Measurements from ENCODE around the gene MPP1. TPM values are rescaled to one million over a fixed set of nuclear protein-coding genes. Genes with fewer than 3 reads are reported as not detected.

MPP1 gene
- total and polyA plus RNA-seq, 9 of the 15 experiments (the other 6 are each of a cell fraction or from before 2014, with no cell fraction given) = 227 to 395 (median 283) TPM

DNA sequence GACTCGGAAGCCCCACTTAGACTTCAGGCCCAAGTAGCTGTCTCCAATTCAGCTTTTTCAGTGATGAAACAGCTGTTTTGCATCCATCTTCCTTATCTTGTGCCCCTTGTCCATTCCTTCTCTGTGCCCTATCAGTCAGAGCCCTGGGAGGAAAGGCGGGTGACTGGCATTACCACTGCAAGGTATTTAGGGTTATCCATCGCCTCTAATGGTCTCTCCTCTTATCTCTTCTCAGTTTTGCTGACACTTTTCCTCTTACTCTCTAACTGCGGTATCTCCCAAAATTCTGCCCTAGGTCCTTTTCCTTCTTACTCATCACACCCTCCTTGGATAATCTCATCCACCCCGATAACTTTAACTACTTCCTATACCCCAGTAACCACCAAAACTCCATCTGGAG lies 68.1 kb downstream of the MPP1 start:
- intact Hi-C loops (cut with micrococcal nuclease) = no loop called here
- Histone ChIP-seq H3K9me3 (replicated peaks; ENCODE audit: control insufficient read depth, insufficient read depth, low read depth, low read length) (no peaks in the 10 kb centered on the region), H3K79me2 (ENCODE audit: control insufficient read depth, insufficient read depth, low read length) (peaks cover 94% of the 10 kb centered on the region), H3K36me3 (ENCODE audit: control insufficient read depth, insufficient read depth, low read length) (peaks cover 19% of the 10 kb centered on the region; the same call in 2 of the 3 replicates), H3K4me3 (no peak overlapping the region), H3K9ac (ENCODE audit: insufficient read depth in 1 of 2, low read depth in 2 of 2, low read length in 2 of 2) (no peak overlapping the region), H3K4me2 (ENCODE audit: insufficient read depth, low read length) (no peak overlapping the region), H3K9me1 (ENCODE audit: control insufficient read depth, insufficient read depth, low read length) (no peaks in the 10 kb centered on the region), H2AFZ (ENCODE audit: low read depth, low read length) (no peak overlapping the region), H3K27ac (ENCODE audit: extremely low read depth, low read depth, low read length) (no peak overlapping the region; the same call in 2 of the 3 replicates), H3K4me1 (replicated peaks in 1 of 2; ENCODE audit: control insufficient read depth in 2 of 2, insufficient read depth in 2 of 2, low read length in 2 of 2) (peaks cover 4 to 49% of the 10 kb centered on the region in 2 experiments; a peak in 4 of 5 replicates), H4K20me1 (replicated peaks; ENCODE audit: control insufficient read depth, insufficient read depth, low read length) (no peaks in the 10 kb centered on the region), H3K27me3 (ENCODE audit: control insufficient read depth in 2 of 2, insufficient read depth in 2 of 2, low read length in 2 of 2) (no peaks in the 10 kb centered on the region)
- FAIRE-seq (no peak), ATAC-seq (no peak), DNase-seq (ENCODE audit: extremely low read depth in 1 of 4, low spot score in 3 of 4) (no peak)
- no peak for TF ChIP-seq EGR1 (conservative IDR thresholded peaks at IDR 0.05)
- TF ChIP-seq ZNF318 (IDR thresholded peaks at IDR 0.05; ENCODE audit: borderline replicate concordance in 1 of 2, low read depth in 1 of 2) = no peak
- no peak for TF ChIP-seq BHLHE40 (IDR thresholded peaks at IDR 0.05; ENCODE audit: low read length)
- no peak for TF ChIP-seq ZBTB33 (CRISPR knock-in tag; IDR thresholded peaks at IDR 0.05)
- no peak for TF ChIP-seq PKNOX1 (IDR thresholded peaks at IDR 0.05)
- TF ChIP-seq CBFA2T3 (IDR thresholded peaks at IDR 0.05) = no peak
- no peak for TF ChIP-seq FOXA1 (IDR thresholded peaks at IDR 0.05; ENCODE audit: borderline replicate concordance)
- no peak for TF ChIP-seq NFYB (IDR thresholded peaks at IDR 0.05; ENCODE audit: extremely low read depth, insufficient read length)
- TF ChIP-seq ZC3H8 (IDR thresholded peaks at IDR 0.05) = no peak
- TF ChIP-seq, protein P1, sequence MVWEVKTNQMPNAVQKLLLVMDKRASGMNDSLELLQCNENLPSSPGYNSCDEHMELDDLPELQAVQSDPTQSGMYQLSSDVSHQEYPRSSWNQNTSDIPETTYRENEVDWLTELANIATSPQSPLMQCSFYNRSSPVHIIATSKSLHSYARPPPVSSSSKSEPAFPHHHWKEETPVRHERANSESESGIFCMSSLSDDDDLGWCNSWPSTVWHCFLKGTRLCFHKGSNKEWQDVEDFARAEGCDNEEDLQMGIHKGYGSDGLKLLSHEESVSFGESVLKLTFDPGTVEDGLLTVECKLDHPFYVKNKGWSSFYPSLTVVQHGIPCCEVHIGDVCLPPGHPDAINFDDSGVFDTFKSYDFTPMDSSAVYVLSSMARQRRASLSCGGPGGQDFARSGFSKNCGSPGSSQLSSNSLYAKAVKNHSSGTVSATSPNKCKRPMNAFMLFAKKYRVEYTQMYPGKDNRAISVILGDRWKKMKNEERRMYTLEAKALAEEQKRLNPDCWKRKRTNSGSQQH (CRISPR knock-in tag; IDR thresholded peaks at IDR 0.05) = no peak
- in situ Hi-C loops (cut with MboI) = loop anchor here (25.0 kb wide), 1 partner anchor 150 kb away; the partner anchor contains the start of gene CTAG1A
- ChIA-PET CTCF (ENCODE audit: low intra/inter-chr PET ratio) (no interaction called here), POLR2A (interaction anchor here (0.6 to 1.2 kb wide), 2 partner anchors 10 to 19 kb away, joined by 3 to 4 read pairs; no protein-coding TSS in a partner anchor)
- BruUV-seq (replicated peaks) = no TSS peak
- 73% methylated on average over 5 of the region's 5 CpGs for WGBS (ENCODE audit: insufficient coverage, low coverage, missing lambda C conversion rate)
